GM12865 (cell line): ENCODE measurements around the gene ZMIZ1.

Experiments used
- DNase-seq: peaks from one replicate; pipeline ENCODE4 v3.0.0; 2010; ENCODE audit warnings: low read depth
- H3K4me3 ChIP-seq: 2 replicates; pipeline ENCODE4 v1.5.1; 2011; ENCODE audit warnings: mild to moderate bottlenecking, low read depth, low read length, control low read depth
- CTCF ChIP-seq: IDR thresholded peaks from 2 replicates; pipeline ENCODE4 v1.5.1; 2011; ENCODE audit warnings: low read length, control low read depth, low read depth, inconsistent platforms; ENCODE audit not compliant: insufficient read depth; ENCODE audit errors: missing control alignments

The ZMIZ1 gene

GRCh38 chr10:79187121-79187940 is 118.6 kb downstream of the ZMIZ1 start:
- H3K4me3 ChIP-seq: no peak overlapping the region
- no peak for TF ChIP-seq CTCF
- no peak for DNase-seq

GRCh38 chr10:79188154-79188965 is 119.6 kb downstream of the ZMIZ1 start:
- no peak overlapping the region for H3K4me3 ChIP-seq
- no peak for TF ChIP-seq CTCF
- DNase-seq: no peak

GRCh38 chr10:79189181-79189580 is 120.4 kb downstream of the ZMIZ1 start:
- no peak for TF ChIP-seq CTCF
- H3K4me3 ChIP-seq: no peak overlapping the region
- DNase-seq: no peak

GRCh38 chr10:79189853-79190435 is 121.2 kb downstream of the ZMIZ1 start:
- H3K4me3 ChIP-seq: no peak overlapping the region
- DNase-seq: no peak
- no peak for TF ChIP-seq CTCF

- no peak for TF ChIP-seq CTCF
These were observed 122.0 kb downstream of the ZMIZ1 start for GRCh38 chr10:79190740-79191261.

GRCh38 chr10:79191951-79192676 is 123.3 kb downstream of the ZMIZ1 start:
- no peak for TF ChIP-seq CTCF
- no peak for DNase-seq
- H3K4me3 ChIP-seq: no peak overlapping the region

More at GRCh38 chr10:79190740-79191261, 122.0 kb downstream of the ZMIZ1 start:
- DNase-seq: no peak
- no peak overlapping the region for H3K4me3 ChIP-seq
